PC-9 (cell line): ENCODE measurements around the gene DNAL4. TPM values are rescaled to one million over a fixed set of nuclear protein-coding genes. Genes with fewer than 3 reads are reported as not detected.

ENCODE experiments used
- BruUV-seq: library from RNA; stranded (reverse); fragments of 400-500 nt; replicated peaks from 2 replicates; lab custom pipeline; 2021; lab: Mats Ljungman, UMichigan
- CTCF ChIA-PET: fragments of 300-600 bp; sonication (Branson Sonifier 250); formaldehyde crosslinking; loops from one replicate; lab custom pipeline; 2022; ENCODE audit warnings: antibody characterized with exemption; lab: Charles Lee
- POLR2A ChIA-PET: fragments of 300-600 bp; sonication (Branson Sonifier 250); formaldehyde crosslinking; loops from one replicate; lab custom pipeline; 2022; ENCODE audit warnings: antibody characterized with exemption; ENCODE audit not compliant: unreplicated experiment; lab: Charles Lee
- DNase-seq, 2 experiments: peaks; one replicate each; pipeline versions ENCODE4 v3.0.0 to v3.0.0-alpha.2; 2015 to 2022; ENCODE audit warnings: mixed read lengths in 1 of 2
- H2AFZ ChIP-seq: fragments of 200-600 bp; sonication (generic); 2 replicates; pipeline ENCODE4 v1.8.1; 2017; ENCODE audit warnings: antibody characterized with exemption
- H3F3A ChIP-seq: fragments of 200-600 bp; sonication (generic); 2 replicates; pipeline ENCODE4 v1.8.1; 2017; ENCODE audit warnings: antibody characterized with exemption, mild to moderate bottlenecking, low read depth; ENCODE audit not compliant: insufficient read depth
- H3K27ac ChIP-seq: fragments of 200-600 bp; sonication (generic); 2 replicates; pipeline ENCODE4 v1.6.1; 2016; ENCODE audit warnings: mixed run types
- H3K27me3 ChIP-seq: fragments of 200-600 bp; sonication (generic); 2 replicates; pipeline ENCODE4 v1.6.1; 2016; ENCODE audit warnings: low read depth, mixed run types; ENCODE audit not compliant: insufficient read depth
- H3K36me3 ChIP-seq: fragments of 200-600 bp; sonication (generic); 2 replicates; pipeline ENCODE4 v1.6.1; 2016; ENCODE audit warnings: low read depth, mixed run types
- H3K4me1 ChIP-seq: fragments of 200-600 bp; sonication (generic); replicated peaks from 2 replicates; pipeline ENCODE4 v1.6.1; 2016; ENCODE audit warnings: mixed run types; ENCODE audit not compliant: insufficient read depth
- H3K4me2 ChIP-seq: fragments of 200-600 bp; sonication (generic); 2 replicates; pipeline ENCODE4 v1.6.1; 2017; ENCODE audit warnings: mixed run types
- H3K4me3 ChIP-seq: fragments of 200-600 bp; sonication (generic); 2 replicates; pipeline ENCODE4 v1.6.1; 2016; ENCODE audit warnings: mixed run types
- H3K79me2 ChIP-seq: fragments of 200-600 bp; sonication (generic); 2 replicates; pipeline ENCODE4 v1.6.1; 2017; ENCODE audit warnings: low read depth, mixed run types
- H3K9me2 ChIP-seq: fragments of 200-600 bp; sonication (generic); 2 replicates; pipeline ENCODE4 v1.8.1; 2017; ENCODE audit warnings: mild to moderate bottlenecking; ENCODE audit not compliant: insufficient read depth
- H3K9me3 ChIP-seq: fragments of 200-600 bp; sonication (generic); 2 replicates; pipeline ENCODE4 v1.8.1; 2016; ENCODE audit warnings: low read depth; ENCODE audit not compliant: insufficient read depth
- H4K20me1 ChIP-seq: fragments of 200-600 bp; sonication (generic); 2 replicates; pipeline ENCODE4 v1.8.1; 2017; ENCODE audit not compliant: insufficient read depth
- CTCF ChIP-seq: fragments of 200-600 bp; sonication (generic); conservative IDR thresholded peaks from 2 replicates; pipeline ENCODE4 v1.6.1; 2017; ENCODE audit warnings: mixed run types, antibody characterized with exemption, mild to moderate bottlenecking, moderate library complexity
- EZH2 ChIP-seq: fragments of 200-600 bp; sonication (generic); IDR thresholded peaks from 2 replicates; pipeline ENCODE4 v1.8.0; 2017; ENCODE audit warnings: antibody characterized with exemption, low read depth
- intact Hi-C: fragments of 100-400 bp; cut with micrococcal nuclease; formaldehyde crosslinking; loops from one replicate; pipeline ENCODE4 v1.10.0; 2022; ENCODE audit not compliant: unreplicated experiment
- total RNA-seq: library from RNA; stranded (reverse); gene quantifications from 2 replicates; pipeline ENCODE4 v1.2.3, GENCODE V29; 2021

DNAL4 gene
- total RNA-seq, 1 experiment from 2014 or later: 50.3 TPM

GRCh38 chr22:38781033-38781432, 12.9 kb downstream of the DNAL4 start:
- DNase-seq: no peak
- intact Hi-C loops: no loop called here
- Histone ChIP-seq H3K9me2 (no peaks in the 10 kb centered on the region), H3K27me3 (no peaks in the 10 kb centered on the region), H3F3A (no peaks in the 10 kb centered on the region), H3K4me3 (no peak overlapping the region), H4K20me1 (no peaks in the 10 kb centered on the region; the same call in 1 of the 2 replicates), H3K4me2 (no peak overlapping the region), H3K9me3 (no peaks in the 10 kb centered on the region), H3K36me3 (no peaks in the 10 kb centered on the region), H3K4me1 (no peaks in the 10 kb centered on the region), H3K27ac (no peak overlapping the region), H2AFZ (no peak overlapping the region), H3K79me2 (no peaks in the 10 kb centered on the region)
- ChIA-PET POLR2A (no interaction called here), CTCF (no interaction called here)
- BruUV-seq: no TSS peak
- TF ChIP-seq CTCF (no peak), EZH2 (no peak)

- CTCF ChIA-PET: no interaction called here
- H3K4me1 ChIP-seq: no peaks in the 10 kb centered on the region
- H3K36me3 ChIP-seq: no peaks in the 10 kb centered on the region
- no peak overlapping the region for H3K4me2 ChIP-seq
- H2AFZ ChIP-seq: no peak overlapping the region
- H4K20me1 ChIP-seq: no peaks in the 10 kb centered on the region
- no TSS peak for BruUV-seq
- intact Hi-C loops: no loop called here
- H3K9me2 ChIP-seq: no peaks in the 10 kb centered on the region
- H3K27me3 ChIP-seq: no peaks in the 10 kb centered on the region
- no peak overlapping the region for H3K4me3 ChIP-seq
- no peaks in the 10 kb centered on the region for H3K79me2 ChIP-seq
- TF ChIP-seq CTCF: no peak
- TF ChIP-seq EZH2: no peak
- no peak for DNase-seq
- no peak overlapping the region for H3K27ac ChIP-seq
- POLR2A ChIA-PET: no interaction called here
- H3K9me3 ChIP-seq: no peaks in the 10 kb centered on the region
- 0 out of 2 replicates have a peak, but pooled peaks cover 4% of the 10 kb centered on the region for H3F3A ChIP-seq
Measured at GRCh38 chr22:38777087-38777671, 16.8 kb downstream of the DNAL4 start.

GRCh38 chr22:38776086-38776485, 17.9 kb downstream of the DNAL4 start:
- ChIA-PET CTCF (no interaction called here), POLR2A (no interaction called here)
- Histone ChIP-seq H3K9me2 (no peaks in the 10 kb centered on the region), H3F3A (0 out of 2 replicates have a peak, but pooled peaks cover 4% of the 10 kb centered on the region), H3K36me3 (no peaks in the 10 kb centered on the region), H3K27me3 (no peaks in the 10 kb centered on the region), H3K4me3 (no peak overlapping the region), H4K20me1 (no peaks in the 10 kb centered on the region), H3K79me2 (no peaks in the 10 kb centered on the region), H2AFZ (no peak overlapping the region), H3K27ac (no peak overlapping the region), H3K4me2 (no peak overlapping the region), H3K4me1 (no peaks in the 10 kb centered on the region), H3K9me3 (no peaks in the 10 kb centered on the region)
- BruUV-seq: no TSS peak
- intact Hi-C loops: no loop called here
- TF ChIP-seq EZH2 (no peak), CTCF (no peak)
- DNase-seq: no peak
